ENCODE measurements around the gene ZFC3H1.
A peak's percentile ranks its signal among the peaks of the same experiment; 100 is the strongest.

ZFC3H1 gene

GRCh38 chr12:71686658-71687025 lies 23.0 kb upstream of the ZFC3H1 start:
- TF ChIP-seq CTCF (IDR thresholded peaks at IDR 0.05; ENCODE audit: borderline replicate concordance, insufficient read depth, low read depth, low read length) = no peak

GRCh38 chr12:71685914-71686657 lies 22.4 kb upstream of the ZFC3H1 start, which contains the start of gene TMEM19:
TMEM19 (plus strand) TSS chr12:71686082; CDS start chr12:71686681, 599 bp downstream.
- peak; percentile 26; the same call in 1 of the 2 replicates for TF ChIP-seq CTCF (IDR thresholded peaks at IDR 0.05; ENCODE audit: borderline replicate concordance, insufficient read depth, low read depth, low read length)
- H3K4me3 ChIP-seq (ENCODE audit: low read depth, low read length) = peak within 1 kb of the TSS; percentile 94

More at GRCh38 chr12:71686658-71687025, 23.0 kb upstream of the ZFC3H1 start:
- H3K4me3 ChIP-seq (ENCODE audit: low read depth, low read length) = peak overlapping the region; percentile 94

GRCh38 chr12:71685312-71685906 lies 21.8 kb upstream of the ZFC3H1 start:
- TF ChIP-seq CTCF (IDR thresholded peaks at IDR 0.05; ENCODE audit: borderline replicate concordance, insufficient read depth, low read depth, low read length) = no peak
- peak overlapping the region; percentile 94 for H3K4me3 ChIP-seq (ENCODE audit: low read depth, low read length)

- no peak overlapping the region for H3K4me3 ChIP-seq (ENCODE audit: low read depth, low read length)
- TF ChIP-seq CTCF (IDR thresholded peaks at IDR 0.05; ENCODE audit: borderline replicate concordance, insufficient read depth, low read depth, low read length) = no peak
Measured at GRCh38 chr12:71684081-71684480, 20.4 kb upstream of the ZFC3H1 start.

GRCh38 chr12:71683633-71684032 lies 20.0 kb upstream of the ZFC3H1 start:
- no peak for TF ChIP-seq CTCF (IDR thresholded peaks at IDR 0.05; ENCODE audit: borderline replicate concordance, insufficient read depth, low read depth, low read length)

GRCh38 chr12:71682466-71682865 lies 18.8 kb upstream of the ZFC3H1 start:
- H3K4me3 ChIP-seq (ENCODE audit: low read depth, low read length) = no peak overlapping the region
- no peak for TF ChIP-seq CTCF (IDR thresholded peaks at IDR 0.05; ENCODE audit: borderline replicate concordance, insufficient read depth, low read depth, low read length)

More at GRCh38 chr12:71683633-71684032, 20.0 kb upstream of the ZFC3H1 start:
- H3K4me3 ChIP-seq (ENCODE audit: low read depth, low read length) = no peak overlapping the region

GRCh38 chr12:71671816-71672215 lies 8.2 kb upstream of the ZFC3H1 start:
- TF ChIP-seq CTCF (IDR thresholded peaks at IDR 0.05; ENCODE audit: borderline replicate concordance, insufficient read depth, low read depth, low read length) = no peak
- H3K4me3 ChIP-seq (ENCODE audit: low read depth, low read length) = no peak overlapping the region

Measured in GM12875 (cell line).